ENCODE data around the gene SPANXA2.
"Not testable (repeated sequence)": the region's sequence is repeated elsewhere in the genome, so short reads cannot be mapped to it uniquely, and the experiment has no call there.

SPANXA2 gene

GRCh38 chrX:141589408-141589807 lies at the start of gene SPANXA2:
TSS of gene SPANXA2 (plus strand) at chrX:141589708. CDS start at chrX:141589768, 60 bp downstream.
- not testable (repeated sequence) for DNase-seq (ENCODE audit: low spot score); FAIRE-seq

GRCh38 chrX:141542551-141542950 lies 47.0 kb upstream of the SPANXA2 start:
- not testable (repeated sequence) for DNase-seq (ENCODE audit: low spot score); FAIRE-seq

- DNase-seq (ENCODE audit: low spot score); FAIRE-seq: not testable (repeated sequence)
These were observed 4.9 kb upstream of the SPANXA2 start, which contains the start of gene SPANXA1 for GRCh38 chrX:141584638-141585037. TSS of gene SPANXA1 (minus strand) at chrX:141584738. CDS start at chrX:141584678, 60 bp downstream.

GRCh38 chrX:141609111-141609510 lies 19.6 kb downstream of the SPANXA2 start:
- FAIRE-seq, result no peak
- no peak for DNase-seq (ENCODE audit: low spot score)

GRCh38 chrX:141619336-141619735 lies 29.8 kb downstream of the SPANXA2 start:
- DNase-seq (ENCODE audit: low spot score) (no peak), FAIRE-seq (no peak)

- FAIRE-seq, result no peak
- DNase-seq (ENCODE audit: low spot score), result no peak
These were observed 42.6 kb downstream of the SPANXA2 start for GRCh38 chrX:141632124-141632523.

GRCh38 chrX:141638550-141638949 lies 49.0 kb downstream of the SPANXA2 start:
- FAIRE-seq, result no peak

More at GRCh38 chrX:141638550-141638949, 49.0 kb downstream of the SPANXA2 start:
- DNase-seq (ENCODE audit: low spot score), result no peak
